WTC11 (cell line): Measurements from ENCODE around the gene SLIT3.

Experiments
- ATF1 ChIP-seq: sonication (generic); formaldehyde crosslinking; IDR thresholded peaks from 2 replicates; pipeline ENCODE4 v1.8.1; 2023; ENCODE audit warnings: mild to moderate bottlenecking, moderate library complexity, missing genetic modification reagents
- ETV6 ChIP-seq: sonication (generic); formaldehyde crosslinking; IDR thresholded peaks from 2 replicates; pipeline ENCODE4 v1.8.1; 2022; ENCODE audit warnings: mild to moderate bottlenecking, missing genetic modification reagents
- GRHL2 ChIP-seq: fragments of 250-450 bp; sonication (Bioruptor Pico); IDR thresholded peaks from 2 replicates; pipeline ENCODE4 v1.8.0; 2022; ENCODE audit warnings: mild to moderate bottlenecking, moderate library complexity; ENCODE audit not compliant: insufficient replicate concordance, severe bottlenecking
- HMGA2 ChIP-seq: fragments of 250-450 bp; sonication (Bioruptor Pico); IDR thresholded peaks from 2 replicates; pipeline ENCODE4 v1.4.0; 2021; ENCODE audit warnings: mild to moderate bottlenecking, moderate library complexity
- MXD4 ChIP-seq: fragments of 250-450 bp; sonication (Bioruptor Pico); IDR thresholded peaks from 2 replicates; pipeline ENCODE4 v1.8.0; 2021; ENCODE audit warnings: mild to moderate bottlenecking, moderate library complexity, borderline replicate concordance
- PRRX2 ChIP-seq: fragments of 250-450 bp; sonication (Bioruptor Pico); IDR thresholded peaks from 2 replicates; pipeline ENCODE4 v1.8.0; 2021; ENCODE audit warnings: mild to moderate bottlenecking
- SP1 ChIP-seq: sonication (generic); formaldehyde crosslinking; conservative IDR thresholded peaks from 2 replicates; pipeline ENCODE4 v1.8.1; 2022; ENCODE audit warnings: missing genetic modification reagents
- TF ChIP-seq, protein P1 (sequence below): fragments of 200-600 bp; IDR thresholded peaks from 2 replicates; pipeline ENCODE4 v1.8.0; 2022; ENCODE audit warnings: antibody characterized with exemption
- TF ChIP-seq, protein P2 (sequence below): sonication (generic); formaldehyde crosslinking; IDR thresholded peaks from 2 replicates; pipeline ENCODE4 v1.8.0; 2022; ENCODE audit warnings: mild to moderate bottlenecking, missing genetic modification reagents
- TF ChIP-seq, protein P3 (sequence below): sonication (generic); formaldehyde crosslinking; conservative IDR thresholded peaks from 2 replicates; pipeline ENCODE4 v1.8.1; 2023; ENCODE audit warnings: mild to moderate bottlenecking, low read depth, missing genetic modification reagents, moderate library complexity
- TF ChIP-seq, protein P4 (sequence below): sonication (generic); formaldehyde crosslinking; IDR thresholded peaks from 2 replicates; pipeline ENCODE4 v1.8.1; 2022; ENCODE audit warnings: mild to moderate bottlenecking, moderate library complexity, missing genetic modification reagents
- TF ChIP-seq, protein P5 (sequence below): sonication (generic); formaldehyde crosslinking; IDR thresholded peaks from 2 replicates; pipeline ENCODE4 v1.8.0; 2023; ENCODE audit warnings: mild to moderate bottlenecking, missing genetic modification reagents
- TF ChIP-seq, protein P6 (sequence below): sonication (generic); formaldehyde crosslinking; IDR thresholded peaks from 2 replicates; pipeline ENCODE4 v1.8.0; 2022; ENCODE audit warnings: missing genetic modification reagents
- TF ChIP-seq, protein P7 (sequence below): sonication (generic); formaldehyde crosslinking; conservative IDR thresholded peaks from 2 replicates; pipeline ENCODE4 v1.8.1; 2022; ENCODE audit warnings: mild to moderate bottlenecking, missing genetic modification reagents

DNA sequence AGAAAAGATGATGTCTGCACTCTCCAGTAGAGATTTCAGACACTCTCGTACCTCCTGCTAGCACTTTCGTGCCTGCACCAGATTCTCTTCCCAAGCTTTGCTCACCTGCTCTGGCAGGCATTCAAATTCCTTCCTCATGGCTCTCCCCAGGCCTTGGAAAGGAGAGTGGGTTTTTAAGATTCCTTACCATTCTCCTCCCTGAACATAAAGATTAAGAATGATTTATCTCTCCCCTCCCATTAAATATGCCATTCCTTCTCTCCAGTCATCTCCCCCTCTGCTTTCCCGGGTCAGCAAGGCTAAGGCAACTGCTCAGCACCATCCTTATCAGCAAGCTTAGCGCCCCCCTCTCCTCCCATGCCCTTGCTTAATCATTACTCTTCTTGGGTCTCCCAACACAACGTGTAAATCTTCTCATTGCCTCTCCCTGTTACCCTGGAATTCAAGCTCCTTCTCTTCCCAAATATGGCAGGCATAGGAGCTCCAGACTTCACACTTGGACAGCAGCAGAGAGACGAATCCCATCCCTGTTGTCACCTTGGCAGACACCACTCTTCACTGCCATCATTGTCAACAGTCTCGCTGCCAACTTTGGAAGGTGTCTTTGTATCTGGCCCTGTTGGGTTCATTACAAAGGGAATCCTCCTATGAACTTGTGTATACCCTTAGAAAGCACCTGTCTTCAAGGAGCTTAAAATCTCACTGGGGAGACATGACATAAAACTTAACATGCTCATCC lies 332.9 kb downstream of the SLIT3 start:
- TF ChIP-seq GRHL2 (CRISPR knock-in tag) (no peak), SP1 (CRISPR knock-in tag) (no peak), ATF1 (no peak), PRRX2 (CRISPR knock-in tag) (no peak), ETV6 (no peak), HMGA2 (CRISPR knock-in tag) (no peak), MXD4 (CRISPR knock-in tag) (no peak)
- TF ChIP-seq, protein P1, sequence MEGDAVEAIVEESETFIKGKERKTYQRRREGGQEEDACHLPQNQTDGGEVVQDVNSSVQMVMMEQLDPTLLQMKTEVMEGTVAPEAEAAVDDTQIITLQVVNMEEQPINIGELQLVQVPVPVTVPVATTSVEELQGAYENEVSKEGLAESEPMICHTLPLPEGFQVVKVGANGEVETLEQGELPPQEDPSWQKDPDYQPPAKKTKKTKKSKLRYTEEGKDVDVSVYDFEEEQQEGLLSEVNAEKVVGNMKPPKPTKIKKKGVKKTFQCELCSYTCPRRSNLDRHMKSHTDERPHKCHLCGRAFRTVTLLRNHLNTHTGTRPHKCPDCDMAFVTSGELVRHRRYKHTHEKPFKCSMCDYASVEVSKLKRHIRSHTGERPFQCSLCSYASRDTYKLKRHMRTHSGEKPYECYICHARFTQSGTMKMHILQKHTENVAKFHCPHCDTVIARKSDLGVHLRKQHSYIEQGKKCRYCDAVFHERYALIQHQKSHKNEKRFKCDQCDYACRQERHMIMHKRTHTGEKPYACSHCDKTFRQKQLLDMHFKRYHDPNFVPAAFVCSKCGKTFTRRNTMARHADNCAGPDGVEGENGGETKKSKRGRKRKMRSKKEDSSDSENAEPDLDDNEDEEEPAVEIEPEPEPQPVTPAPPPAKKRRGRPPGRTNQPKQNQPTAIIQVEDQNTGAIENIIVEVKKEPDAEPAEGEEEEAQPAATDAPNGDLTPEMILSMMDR: no peak
- TF ChIP-seq, protein P2, sequence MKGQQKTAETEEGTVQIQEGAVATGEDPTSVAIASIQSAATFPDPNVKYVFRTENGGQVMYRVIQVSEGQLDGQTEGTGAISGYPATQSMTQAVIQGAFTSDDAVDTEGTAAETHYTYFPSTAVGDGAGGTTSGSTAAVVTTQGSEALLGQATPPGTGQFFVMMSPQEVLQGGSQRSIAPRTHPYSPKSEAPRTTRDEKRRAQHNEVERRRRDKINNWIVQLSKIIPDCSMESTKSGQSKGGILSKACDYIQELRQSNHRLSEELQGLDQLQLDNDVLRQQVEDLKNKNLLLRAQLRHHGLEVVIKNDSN (CRISPR knock-in tag): no peak
- TF ChIP-seq, protein P3, sequence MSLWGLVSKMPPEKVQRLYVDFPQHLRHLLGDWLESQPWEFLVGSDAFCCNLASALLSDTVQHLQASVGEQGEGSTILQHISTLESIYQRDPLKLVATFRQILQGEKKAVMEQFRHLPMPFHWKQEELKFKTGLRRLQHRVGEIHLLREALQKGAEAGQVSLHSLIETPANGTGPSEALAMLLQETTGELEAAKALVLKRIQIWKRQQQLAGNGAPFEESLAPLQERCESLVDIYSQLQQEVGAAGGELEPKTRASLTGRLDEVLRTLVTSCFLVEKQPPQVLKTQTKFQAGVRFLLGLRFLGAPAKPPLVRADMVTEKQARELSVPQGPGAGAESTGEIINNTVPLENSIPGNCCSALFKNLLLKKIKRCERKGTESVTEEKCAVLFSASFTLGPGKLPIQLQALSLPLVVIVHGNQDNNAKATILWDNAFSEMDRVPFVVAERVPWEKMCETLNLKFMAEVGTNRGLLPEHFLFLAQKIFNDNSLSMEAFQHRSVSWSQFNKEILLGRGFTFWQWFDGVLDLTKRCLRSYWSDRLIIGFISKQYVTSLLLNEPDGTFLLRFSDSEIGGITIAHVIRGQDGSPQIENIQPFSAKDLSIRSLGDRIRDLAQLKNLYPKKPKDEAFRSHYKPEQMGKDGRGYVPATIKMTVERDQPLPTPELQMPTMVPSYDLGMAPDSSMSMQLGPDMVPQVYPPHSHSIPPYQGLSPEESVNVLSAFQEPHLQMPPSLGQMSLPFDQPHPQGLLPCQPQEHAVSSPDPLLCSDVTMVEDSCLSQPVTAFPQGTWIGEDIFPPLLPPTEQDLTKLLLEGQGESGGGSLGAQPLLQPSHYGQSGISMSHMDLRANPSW (CRISPR knock-in tag): no peak
- TF ChIP-seq, protein P4, sequence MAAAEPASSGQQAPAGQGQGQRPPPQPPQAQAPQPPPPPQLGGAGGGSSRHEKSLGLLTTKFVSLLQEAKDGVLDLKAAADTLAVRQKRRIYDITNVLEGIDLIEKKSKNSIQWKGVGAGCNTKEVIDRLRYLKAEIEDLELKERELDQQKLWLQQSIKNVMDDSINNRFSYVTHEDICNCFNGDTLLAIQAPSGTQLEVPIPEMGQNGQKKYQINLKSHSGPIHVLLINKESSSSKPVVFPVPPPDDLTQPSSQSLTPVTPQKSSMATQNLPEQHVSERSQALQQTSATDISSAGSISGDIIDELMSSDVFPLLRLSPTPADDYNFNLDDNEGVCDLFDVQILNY (CRISPR knock-in tag): no peak
- TF ChIP-seq, protein P5, sequence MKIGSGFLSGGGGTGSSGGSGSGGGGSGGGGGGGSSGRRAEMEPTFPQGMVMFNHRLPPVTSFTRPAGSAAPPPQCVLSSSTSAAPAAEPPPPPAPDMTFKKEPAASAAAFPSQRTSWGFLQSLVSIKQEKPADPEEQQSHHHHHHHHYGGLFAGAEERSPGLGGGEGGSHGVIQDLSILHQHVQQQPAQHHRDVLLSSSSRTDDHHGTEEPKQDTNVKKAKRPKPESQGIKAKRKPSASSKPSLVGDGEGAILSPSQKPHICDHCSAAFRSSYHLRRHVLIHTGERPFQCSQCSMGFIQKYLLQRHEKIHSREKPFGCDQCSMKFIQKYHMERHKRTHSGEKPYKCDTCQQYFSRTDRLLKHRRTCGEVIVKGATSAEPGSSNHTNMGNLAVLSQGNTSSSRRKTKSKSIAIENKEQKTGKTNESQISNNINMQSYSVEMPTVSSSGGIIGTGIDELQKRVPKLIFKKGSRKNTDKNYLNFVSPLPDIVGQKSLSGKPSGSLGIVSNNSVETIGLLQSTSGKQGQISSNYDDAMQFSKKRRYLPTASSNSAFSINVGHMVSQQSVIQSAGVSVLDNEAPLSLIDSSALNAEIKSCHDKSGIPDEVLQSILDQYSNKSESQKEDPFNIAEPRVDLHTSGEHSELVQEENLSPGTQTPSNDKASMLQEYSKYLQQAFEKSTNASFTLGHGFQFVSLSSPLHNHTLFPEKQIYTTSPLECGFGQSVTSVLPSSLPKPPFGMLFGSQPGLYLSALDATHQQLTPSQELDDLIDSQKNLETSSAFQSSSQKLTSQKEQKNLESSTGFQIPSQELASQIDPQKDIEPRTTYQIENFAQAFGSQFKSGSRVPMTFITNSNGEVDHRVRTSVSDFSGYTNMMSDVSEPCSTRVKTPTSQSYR (CRISPR knock-in tag): no peak
- TF ChIP-seq, protein P6, sequence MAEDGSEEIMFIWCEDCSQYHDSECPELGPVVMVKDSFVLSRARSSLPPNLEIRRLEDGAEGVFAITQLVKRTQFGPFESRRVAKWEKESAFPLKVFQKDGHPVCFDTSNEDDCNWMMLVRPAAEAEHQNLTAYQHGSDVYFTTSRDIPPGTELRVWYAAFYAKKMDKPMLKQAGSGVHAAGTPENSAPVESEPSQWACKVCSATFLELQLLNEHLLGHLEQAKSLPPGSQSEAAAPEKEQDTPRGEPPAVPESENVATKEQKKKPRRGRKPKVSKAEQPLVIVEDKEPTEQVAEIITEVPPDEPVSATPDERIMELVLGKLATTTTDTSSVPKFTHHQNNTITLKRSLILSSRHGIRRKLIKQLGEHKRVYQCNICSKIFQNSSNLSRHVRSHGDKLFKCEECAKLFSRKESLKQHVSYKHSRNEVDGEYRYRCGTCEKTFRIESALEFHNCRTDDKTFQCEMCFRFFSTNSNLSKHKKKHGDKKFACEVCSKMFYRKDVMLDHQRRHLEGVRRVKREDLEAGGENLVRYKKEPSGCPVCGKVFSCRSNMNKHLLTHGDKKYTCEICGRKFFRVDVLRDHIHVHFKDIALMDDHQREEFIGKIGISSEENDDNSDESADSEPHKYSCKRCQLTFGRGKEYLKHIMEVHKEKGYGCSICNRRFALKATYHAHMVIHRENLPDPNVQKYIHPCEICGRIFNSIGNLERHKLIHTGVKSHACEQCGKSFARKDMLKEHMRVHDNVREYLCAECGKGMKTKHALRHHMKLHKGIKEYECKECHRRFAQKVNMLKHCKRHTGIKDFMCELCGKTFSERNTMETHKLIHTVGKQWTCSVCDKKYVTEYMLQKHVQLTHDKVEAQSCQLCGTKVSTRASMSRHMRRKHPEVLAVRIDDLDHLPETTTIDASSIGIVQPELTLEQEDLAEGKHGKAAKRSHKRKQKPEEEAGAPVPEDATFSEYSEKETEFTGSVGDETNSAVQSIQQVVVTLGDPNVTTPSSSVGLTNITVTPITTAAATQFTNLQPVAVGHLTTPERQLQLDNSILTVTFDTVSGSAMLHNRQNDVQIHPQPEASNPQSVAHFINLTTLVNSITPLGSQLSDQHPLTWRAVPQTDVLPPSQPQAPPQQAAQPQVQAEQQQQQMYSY (CRISPR knock-in tag): no peak
- TF ChIP-seq, protein P7, sequence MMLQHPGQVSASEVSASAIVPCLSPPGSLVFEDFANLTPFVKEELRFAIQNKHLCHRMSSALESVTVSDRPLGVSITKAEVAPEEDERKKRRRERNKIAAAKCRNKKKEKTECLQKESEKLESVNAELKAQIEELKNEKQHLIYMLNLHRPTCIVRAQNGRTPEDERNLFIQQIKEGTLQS: no peak
